Measurements from ENCODE around the gene KAT2A.

Gene KAT2A

DNA sequence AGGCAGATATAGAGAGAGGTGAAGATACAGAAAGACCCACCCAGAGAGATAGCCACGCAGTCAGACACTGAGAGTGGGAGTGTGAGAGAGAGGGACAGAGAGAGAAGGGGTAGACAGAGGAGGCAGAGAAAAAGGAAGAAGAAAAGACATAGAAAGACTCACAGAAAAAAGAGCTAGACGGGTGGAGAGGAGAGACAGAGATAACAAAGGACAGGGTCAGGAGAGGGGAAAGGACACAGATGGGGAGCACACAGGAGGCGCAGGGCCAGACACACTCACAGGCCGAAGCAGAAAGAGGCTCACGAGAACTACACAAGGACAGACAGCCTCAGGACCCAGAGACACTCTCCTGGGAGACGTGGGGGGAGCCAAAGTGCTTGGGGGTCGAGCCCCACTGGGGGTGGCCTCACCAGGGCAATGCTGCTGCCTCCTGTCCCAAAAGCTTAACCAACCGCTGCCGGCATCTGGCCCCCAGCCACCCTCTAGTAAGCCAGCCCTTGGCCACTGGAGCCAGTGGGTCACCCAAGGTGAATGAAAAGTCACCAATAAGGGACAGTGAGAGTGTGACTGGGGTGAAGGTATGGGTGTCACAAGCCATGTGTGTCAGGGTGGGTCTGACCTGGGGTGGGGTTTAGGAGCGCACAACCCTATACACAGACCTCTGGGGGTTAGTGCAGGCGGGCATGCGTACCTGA lies 26.6 kb downstream of the KAT2A start:
- DNase-seq (ENCODE audit: low spot score) = no peak

DNA sequence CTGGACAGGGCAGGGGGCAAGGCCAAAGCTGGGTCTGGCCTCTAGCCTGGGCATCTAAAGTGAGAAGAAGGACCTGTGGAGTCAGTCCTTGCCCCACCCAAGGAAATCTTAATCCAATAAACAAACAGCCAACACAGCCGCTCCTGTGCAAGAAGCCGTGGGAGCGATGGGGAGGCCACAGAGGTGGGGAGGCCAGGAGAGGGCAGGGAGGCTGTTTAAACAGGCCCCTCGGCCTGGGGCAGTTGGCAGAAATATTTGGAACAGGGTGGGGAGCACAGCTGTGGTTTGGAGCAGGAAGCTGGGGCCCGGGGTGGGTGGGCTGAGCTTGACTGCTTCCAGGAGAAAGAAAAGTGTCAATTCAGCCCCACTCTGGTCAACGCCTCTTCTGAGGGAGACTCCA lies 28.2 kb downstream of the KAT2A start:
- no peak for DNase-seq (ENCODE audit: low spot score)

DNA sequence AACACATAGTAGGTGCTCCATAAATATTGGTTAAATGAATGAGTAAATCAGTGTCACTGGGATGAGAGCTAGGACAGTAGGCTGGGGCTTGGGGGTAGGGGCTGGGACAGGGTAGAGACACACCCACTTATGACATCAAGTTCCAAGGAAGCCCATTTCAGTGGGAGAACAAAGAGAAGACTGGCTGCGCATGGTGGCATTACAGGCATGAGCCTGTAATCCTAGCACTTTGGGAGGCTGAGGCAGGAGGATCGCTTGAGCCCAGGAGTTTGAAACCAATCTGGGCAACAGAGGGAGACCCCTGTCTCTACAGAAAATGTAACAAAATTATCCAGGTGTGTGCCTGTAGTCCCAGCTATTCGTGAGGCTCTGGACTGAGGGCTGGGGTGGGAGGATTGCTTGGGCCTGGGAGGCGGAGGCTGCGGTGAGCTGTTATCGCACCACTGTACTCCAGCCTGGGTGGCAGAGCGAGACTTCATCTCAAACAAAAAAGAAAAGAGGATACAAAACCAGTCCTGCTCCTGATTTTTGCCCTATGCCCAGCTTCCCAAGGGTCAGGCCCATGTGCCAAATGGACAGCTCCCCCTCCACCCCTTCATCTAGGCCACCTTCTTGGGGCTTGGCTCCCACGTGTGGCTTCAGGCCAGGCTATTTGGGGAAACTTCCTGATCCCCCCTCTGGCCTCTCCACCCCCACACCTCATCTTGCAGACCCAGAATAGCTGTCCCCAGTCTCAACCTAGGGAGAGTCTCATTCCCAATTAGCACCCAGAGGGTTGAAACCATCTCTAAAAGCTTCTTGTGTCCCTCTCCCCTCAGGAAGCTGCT lies 30.0 kb downstream of the KAT2A start:
- DNase-seq (ENCODE audit: low spot score) = no peak

DNA sequence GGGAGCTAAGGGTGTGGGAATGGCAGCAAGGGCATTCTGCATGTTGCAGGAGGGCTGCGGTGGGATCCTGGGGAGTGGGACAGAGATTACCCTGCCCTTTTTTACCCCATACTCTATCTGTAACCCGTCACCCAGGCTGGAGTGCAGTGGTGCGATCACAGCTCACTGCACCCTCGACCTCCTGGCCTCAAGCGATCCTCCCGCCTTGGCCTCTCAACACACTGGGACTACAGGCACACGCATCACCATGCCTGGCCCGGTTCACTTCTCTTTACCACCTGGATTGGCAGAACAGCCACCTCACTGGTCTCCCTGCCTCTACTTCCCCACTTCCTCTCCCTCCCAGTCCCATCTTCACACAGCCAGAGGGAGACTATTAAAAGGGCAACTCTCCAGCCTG lies 32.4 kb downstream of the KAT2A start:
- DNase-seq (ENCODE audit: low spot score) = no peak

DNA sequence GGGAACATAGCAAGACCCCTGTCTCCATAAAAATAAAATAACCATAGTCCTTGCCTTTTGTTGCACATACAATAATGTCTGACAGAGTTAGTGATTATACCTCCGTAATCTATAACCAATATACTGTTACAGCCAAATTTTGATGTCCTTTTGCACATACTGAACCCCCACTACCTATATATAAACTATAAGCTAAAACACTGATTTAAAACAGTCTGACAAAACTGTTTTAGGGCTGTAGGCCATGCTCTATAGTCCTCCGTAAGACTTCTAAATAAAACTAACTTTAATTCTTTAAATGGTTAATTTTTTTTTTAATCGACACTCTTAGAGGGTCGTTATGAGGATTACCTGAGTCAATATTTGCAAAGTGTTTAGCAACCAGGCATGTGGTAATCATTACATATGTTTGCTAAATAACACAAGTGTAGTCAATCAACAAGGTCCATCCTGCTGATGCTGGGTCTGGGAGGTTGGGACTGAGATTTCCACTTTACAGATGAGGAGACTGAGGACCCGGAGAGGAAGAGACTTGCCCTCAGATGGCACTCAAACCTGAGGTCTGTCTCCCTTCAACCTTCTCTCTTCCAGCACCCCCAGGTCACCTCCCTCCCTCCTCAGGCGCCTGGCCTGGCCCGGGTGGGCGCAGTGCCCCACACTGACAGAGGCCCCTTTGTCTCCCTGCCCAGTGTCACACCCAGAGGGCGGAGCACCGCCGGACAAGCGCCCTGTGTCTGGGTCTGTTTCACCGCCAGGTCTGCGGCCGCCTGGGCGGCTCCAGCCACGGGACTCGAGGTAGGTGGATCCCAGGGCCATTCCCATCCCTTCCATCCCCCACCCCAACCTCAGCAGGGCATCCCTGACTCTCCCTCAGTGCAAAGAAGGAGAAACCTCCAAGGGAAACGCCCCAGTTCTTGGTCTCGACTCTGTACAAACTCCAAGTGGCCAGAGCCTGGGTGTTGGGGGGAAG lies 33.1 kb downstream of the KAT2A start:
- no peak for DNase-seq (ENCODE audit: low spot score)

DNA sequence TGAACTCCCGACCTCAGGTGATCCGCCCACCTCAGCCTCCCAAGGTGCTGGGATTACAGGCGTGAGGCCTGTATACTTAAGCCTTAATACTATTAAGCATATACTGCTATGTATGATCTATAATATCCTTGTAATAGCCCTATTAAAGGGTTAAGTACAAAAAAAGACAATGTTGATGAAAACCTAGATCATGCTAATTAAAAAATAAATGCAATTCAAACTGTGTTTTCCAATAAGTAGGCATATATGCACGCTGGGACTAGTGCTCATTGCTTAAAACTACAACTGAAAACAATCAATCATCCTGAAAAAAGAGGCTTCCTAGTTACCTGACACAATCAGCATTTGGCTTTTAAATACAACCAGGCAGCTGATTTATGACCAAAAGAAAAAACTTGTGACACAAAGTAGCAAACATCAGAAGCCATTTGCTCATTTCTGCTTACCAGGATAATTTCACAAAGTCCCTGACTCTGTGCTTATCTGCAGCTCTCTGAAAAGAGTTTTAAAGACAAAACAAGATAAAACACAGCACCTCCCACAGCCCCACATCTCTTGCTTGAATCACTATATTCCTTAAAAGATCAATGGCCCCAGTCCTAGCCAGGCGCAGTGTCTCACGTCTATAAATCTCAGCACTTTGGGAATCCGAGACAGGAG lies 34.0 kb downstream of the KAT2A start:
- DNase-seq (ENCODE audit: low spot score) = no peak

DNA sequence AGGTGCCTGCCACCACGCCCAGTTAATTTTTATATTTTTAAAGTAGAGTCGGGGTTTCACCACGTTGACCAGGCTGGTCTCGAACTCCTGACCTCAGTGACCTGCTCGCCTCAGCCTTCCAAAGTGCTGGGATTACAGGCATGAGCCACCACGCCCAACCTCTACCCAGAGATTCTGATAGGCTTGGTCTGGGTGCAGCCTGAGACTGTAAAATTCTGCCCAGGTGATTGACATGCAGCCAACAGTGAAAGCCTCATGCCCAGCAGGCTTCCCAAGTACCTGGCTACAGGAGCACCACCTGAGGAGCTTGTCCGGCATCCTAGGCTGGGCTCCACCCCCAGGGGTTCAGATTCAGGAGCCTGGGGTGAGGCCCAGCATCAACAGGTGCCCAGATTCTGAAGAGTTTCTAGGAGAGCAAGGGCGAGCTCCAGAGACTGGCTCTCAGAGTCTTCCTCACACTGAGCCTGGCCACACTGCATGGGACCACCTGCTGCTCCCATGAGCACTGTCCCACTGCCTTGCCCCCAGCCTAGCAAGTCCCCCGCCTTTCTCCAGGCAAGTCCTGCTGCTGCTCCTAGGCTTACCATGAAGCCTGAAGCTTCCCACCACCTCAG lies 39.5 kb downstream of the KAT2A start:
- DNase-seq (ENCODE audit: low spot score) = no peak

DNA sequence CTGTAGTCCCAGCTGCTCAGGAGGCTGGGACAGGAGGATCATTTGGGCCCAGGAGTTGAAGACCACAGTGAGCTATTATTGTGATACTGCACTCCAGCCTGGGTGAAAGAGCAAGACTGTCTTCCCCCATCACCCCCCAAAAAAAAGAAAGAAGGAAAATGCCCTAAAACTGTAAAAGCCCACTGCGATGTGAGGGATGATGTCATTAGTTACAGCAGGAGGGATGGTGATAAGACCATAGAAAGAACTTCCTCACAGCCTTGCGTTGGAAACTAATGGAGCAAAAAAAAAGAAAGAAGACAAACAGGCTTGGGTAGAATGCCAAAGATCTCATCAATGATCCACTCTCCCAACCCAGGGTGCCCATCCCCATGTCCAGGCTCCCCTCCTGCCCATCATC lies 41.6 kb downstream of the KAT2A start:
- DNase-seq (ENCODE audit: low spot score) = no peak

DNA sequence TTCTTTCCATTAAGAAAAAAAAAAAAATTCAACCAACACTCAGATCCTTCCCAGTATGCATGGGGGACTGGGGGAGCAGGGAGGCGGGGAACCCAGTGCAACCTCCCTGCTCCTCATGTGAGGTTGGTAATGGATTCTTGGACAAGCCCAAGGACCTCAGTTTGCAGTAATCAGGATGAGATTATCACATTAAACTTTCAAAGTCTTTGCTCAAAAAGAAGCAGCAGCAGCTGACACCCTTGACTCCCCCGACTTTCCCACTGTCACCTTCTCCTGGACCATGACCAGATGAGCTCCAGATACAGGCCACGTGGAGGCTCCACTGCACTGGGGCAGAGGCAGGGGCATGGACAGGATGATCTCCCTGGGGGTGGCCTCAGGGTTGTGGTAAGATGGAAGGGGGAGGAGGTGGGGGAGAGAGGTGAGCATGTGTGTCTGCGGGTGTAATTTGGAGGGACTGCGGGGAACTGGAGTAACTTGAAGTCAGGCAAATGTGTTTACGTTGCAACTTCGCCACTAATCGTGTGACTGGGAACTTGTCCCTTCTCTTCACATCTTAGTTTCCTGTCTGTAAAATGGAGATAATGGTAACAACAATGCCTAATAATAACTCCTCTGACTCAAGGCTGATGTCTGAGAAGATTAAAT lies 42.6 kb downstream of the KAT2A start:
- DNase-seq (ENCODE audit: low spot score) = no peak

DNA sequence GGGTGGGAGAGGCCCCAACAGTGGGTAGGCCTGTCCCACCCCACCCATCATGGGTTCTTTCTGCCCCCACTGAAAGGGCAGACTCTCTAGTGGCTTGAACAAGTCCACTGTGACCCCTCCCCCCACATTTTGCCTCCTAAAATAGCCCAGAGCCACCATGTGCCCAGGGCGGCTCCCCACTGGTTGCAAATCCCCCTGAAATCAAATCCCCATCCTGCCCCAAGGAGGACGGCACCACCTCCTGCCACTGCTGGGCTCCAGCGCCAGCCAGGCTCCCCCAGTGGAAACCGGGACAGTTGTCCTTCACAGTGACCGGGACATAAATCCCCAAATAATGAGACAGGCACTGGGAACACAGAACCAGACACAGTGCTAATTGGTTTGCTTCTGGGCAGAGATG lies 43.4 kb downstream of the KAT2A start:
- DNase-seq (ENCODE audit: low spot score) = no peak

DNA sequence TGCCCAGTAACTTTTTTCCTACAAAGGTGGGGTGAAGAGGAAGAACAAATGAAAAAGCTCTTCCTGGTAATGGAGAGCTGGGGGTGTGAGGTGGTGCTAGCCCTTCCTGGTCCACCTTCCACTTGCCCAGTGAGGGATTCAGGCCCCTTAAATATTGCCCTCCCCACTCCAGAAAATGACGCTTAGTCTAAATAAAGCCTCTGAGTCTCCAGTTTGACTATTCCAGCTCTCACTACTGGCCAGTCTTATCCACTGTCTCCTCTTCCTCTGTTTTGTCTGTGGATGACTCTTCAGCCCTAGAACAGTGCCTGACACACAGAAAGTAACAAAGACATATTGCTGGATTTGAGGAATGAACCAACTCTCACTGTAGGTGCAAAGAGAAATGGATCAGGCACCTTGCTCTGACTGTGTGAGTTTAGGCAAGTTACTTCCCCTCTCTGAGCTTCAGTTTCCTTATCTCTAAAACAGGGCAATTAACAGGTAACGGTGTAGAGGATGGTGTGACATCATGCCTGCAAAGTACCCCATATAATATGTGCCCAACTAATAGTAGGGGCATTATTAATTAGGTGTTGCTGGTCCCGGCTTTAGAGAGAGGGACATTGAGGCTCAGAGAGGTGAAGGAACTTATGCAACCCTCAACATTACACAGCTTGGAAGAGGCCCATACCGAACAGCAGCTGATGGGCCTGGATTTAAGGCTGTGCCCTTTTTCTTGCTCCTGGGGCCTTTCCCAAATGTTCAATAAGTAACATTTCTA lies 44.2 kb downstream of the KAT2A start:
- no peak for DNase-seq (ENCODE audit: low spot score)

DNA sequence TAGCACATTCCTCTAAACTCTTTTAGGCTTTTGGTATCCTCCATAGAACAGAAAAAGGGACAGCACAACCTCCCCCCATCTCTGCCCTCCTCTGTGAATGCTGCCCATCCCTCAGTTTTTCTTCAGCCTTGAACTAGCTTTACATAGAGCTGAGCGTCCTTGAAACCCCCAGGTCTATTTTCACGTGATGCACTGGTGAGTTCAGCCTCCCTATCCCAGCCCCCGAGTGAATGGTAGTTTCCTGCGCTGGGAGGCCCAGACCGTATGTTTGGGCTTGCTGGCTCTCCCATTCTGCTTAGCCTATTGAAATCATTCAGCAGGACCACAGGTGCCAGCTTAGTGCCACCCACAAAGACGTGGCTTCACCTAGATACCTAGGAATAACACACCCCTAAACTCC lies 45.4 kb downstream of the KAT2A start:
- no peak for DNase-seq (ENCODE audit: low spot score)

DNA sequence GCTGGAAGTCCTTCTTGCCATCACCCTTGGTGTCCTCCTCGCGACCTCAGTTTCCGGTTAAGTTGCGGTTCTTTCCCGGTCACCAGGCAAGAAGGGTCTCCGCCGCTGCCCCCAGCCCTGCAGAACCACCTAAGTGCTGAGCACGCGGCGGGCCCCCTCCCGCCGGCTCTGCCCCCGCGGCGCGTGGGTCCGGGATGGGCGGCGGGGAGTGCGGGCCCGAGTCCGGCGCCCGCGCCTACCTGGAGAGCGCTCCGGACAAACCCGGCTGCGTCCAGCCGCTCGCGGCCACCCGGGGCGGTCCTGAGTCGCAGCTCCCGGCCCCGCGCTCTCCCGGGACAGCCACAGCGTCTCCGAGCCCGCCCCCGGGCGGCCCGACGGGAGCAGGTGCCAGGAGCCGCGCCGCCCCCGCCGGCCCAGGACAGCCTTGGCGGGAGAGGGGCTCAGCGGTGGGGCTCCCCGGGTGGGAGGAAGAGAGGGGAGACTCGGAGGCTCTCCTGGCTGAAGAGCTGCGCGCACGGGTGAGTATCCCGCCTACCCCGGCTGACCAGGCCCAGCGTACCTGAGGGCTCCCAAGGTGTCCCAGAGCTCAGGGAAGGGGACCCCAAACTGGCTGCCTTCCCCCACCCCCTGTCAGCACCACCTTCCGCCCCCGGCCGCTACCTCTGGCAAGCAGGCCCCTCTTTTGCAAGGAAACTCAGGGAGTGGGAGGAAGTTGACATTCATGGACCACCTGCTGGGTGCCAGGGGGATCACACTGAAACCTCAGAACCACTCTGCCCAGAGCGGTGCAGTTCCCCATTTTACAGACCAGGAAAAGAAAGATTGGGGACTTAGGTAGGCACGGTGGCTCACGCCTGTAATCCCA lies 48.6 kb downstream of the KAT2A start:
- DNase-seq (ENCODE audit: low spot score) = peak; percentile 26

DNA sequence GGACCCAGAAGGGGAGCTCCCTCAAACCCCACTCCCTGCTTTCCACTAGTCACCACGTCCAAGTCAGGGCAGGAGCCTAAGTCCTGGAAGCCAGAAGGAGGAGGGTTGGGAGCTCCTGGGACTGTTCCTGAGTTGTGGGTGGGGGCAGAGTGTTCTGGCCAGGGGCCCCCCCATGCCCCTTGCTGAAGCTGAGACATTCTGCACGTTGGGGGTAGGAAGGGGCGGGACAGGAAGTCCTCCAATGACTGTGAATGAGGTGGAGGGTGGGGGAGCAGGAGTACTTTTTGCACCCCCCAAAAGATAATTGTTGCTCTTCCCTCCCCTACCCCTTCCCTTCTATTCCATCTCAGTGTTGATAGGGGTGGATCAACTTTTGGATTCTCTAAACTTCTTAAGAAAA lies 49.4 kb downstream of the KAT2A start:
- no peak for DNase-seq (ENCODE audit: low spot score)

DNA sequence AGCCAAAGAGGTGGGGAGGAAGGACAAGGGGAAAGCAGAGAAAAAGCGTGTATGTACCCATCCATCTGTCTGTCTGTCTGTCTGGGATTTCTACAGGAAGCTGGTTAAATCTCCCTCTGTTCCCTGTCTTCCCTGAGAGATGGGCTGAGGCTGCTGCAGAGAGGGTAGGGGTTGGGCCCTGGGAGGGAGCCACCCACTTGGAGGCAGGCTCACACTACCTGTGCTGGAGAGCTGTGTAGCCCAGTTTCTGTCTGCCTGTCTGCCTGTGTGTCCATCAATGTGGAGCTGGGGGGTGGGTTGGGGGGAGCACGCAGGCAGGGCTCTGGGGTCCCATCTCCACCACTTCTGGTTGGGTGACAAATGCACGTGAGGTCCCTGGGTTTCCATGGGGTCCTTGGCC lies 52.2 kb downstream of the KAT2A start:
- no peak for DNase-seq (ENCODE audit: low spot score)

DNA sequence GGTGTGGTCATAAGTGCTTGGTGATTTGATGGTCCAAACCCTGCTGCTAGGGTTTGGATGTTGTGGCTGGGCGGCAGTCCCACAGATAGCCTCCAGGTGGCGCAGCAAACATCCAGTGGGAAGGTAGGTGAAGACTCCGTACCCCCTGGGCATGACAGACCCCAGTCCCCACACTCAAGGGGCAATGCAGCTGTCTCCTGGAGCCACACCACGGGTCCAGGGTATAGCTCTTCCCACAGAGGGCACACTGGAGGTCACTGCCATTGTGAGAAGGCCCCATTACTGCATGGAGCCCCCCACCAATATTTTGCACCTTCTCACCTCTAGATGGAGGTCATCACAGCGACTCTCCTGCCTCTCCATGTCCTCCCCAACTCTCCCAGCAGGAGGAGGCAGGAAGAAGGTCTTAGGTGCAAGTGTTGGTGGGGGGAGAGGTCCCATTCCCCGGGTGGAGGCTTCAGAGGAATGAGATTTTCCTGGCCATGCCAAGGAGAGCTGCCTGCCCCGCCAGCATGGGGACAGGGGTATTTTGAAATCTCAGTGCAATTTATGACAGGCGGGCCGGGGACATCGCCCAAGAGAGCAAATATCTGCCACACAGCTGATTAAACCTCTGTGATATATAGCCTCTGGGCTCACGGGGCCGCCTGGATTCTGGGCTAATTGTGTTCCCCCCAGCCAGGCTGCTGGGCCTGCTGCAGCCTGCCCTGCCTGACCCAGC lies 53.6 kb downstream of the KAT2A start:
- DNase-seq (ENCODE audit: low spot score) = peak; percentile 81

DNA sequence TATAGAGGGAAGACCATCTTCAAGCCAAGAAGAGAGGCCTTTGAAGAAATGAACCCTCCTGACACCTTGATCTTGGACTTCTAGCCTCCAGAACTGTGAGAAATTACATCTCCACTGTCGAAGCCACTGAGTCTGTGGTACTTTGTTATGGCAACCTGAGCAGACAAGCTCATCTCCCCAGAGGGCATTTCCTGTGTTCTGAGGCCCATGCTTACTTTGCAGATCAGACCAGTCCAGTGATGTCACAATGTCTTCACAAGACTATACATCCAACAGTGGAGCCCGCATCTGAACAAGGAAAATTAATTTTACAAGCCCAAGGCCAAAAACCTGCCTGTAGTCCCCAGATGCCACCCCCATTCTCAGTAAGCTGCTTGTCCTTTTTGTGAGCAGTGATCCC lies 56.0 kb downstream of the KAT2A start:
- DNase-seq (ENCODE audit: low spot score) = no peak
